Motor neuron (in vitro differentiated cells): Measurements from ENCODE around the gene EHMT1. TPM values are rescaled to one million over a fixed set of nuclear protein-coding genes. Genes with fewer than 3 reads are reported as not detected.

Source experiments
- ATAC-seq, 8 experiments: fragments of 200-7000 bp; cut with Tn5 transposase; replicated peaks in 6 of 8; 2 replicates each; pipeline ENCODE4 v1.8.0; 2021; ENCODE audit warnings: mild to moderate bottlenecking in 8 of 8, moderate library complexity in 8 of 8
- H3K27ac ChIP-seq, 2 donors: fragments of 250-450 bp; sonication (Bioruptor Pico); 2 replicates each; pipeline ENCODE4 v1.9.0; 2021; ENCODE audit warnings: antibody characterized with exemption in 2 of 2, mild to moderate bottlenecking in 2 of 2, moderate library complexity in 1 of 2
- H3K4me1 ChIP-seq, 2 donors: fragments of 250-450 bp; sonication (Bioruptor Pico); replicated peaks in 1 of 2; 2 replicates each; pipeline ENCODE4 v1.6.1; 2021; ENCODE audit warnings: antibody characterized with exemption in 2 of 2, mild to moderate bottlenecking in 2 of 2, moderate library complexity in 1 of 2
- H3K4me3 ChIP-seq, 5 donors: fragments of 250-450 bp; sonication (Bioruptor Pico); 2 replicates each; pipeline ENCODE4 v1.9.0; 2021; ENCODE audit warnings: antibody characterized with exemption in 5 of 5, mild to moderate bottlenecking in 5 of 5, moderate library complexity in 4 of 5
- whole genome bisulfite sequencing, 10 experiments: fragments of 450-650 bp; shearing (Covaris generic); methylation state at CpG; one replicate each; pipeline ENCODE4 v1.0.0; 2022; 5-methylcytosine and 5-hydroxymethylcytosine counted together
- in situ Hi-C, 9 experiments: fragments of 400-800 bp; cut with MboI; loops; one replicate each; pipeline ENCODE4 v1.15.0; 2021; ENCODE audit warnings: low sequenced_read_pairs in 9 of 9, low pct_unique_long_range_greater_than_20kb in 2 of 9; ENCODE audit not compliant: unreplicated experiment in 9 of 9
- total RNA-seq, 8 experiments: library from RNA; unstranded; fragments of 300-600 nt; gene quantifications; 2 replicates each; pipeline versions ENCODE4 v1.2.3 to v1.2.4, GENCODE V29; 2022

EHMT1 gene
- total RNA-seq, 8 experiments from 2014 or later, result 25.0 to 90.6 (median 42.6) TPM

DNA sequence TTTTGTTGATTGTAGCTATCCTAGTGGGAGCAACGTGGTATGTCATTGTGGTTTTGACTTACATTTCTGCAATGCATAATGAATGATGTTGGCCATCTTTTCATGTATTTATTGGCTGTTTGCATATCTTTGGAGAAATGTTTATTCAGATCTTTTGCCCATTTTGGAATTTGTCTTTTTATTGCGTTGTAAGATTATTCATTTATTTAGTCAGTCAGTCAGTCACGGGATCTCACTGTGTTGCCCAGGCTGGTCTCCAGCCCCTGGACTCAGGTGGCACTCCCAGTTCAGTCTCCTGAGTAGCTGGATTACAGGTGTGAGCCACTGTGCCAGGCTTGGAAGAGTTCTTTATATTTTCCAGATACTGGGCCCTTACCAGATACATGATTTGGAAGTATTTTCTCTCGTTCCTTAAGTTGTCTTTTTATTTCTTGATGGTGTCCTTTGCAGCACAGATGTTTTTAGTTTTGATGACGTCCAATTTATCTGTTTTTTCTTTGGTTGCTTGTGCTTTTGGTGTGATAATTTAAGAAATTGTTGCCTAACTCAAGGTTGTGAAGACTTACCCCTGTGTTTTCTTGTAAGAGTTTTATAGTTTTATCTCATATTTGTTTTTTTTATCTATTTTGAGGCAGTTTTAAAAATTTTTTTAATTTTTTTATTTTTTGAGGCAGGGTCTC is 67.1 kb downstream of the EHMT1 start:
- H3K4me3 ChIP-seq, result no peak overlapping the region
- peak in 3 of 8 experiments; percentile 49 to 61 (median 60) for ATAC-seq
- WGBS, 10 experiments, result 1 to 100% (median 86%) methylated on average over 1 to 5 of the region's 5 CpGs
- no peak overlapping the region for H3K27ac ChIP-seq
- in situ Hi-C loops, result loop anchor here in 2 of 9 experiments (10.0 to 25.0 kb wide), 2 partner anchors 61 to 99 kb away; partner anchors contain the start of genes DPH7 (in 1 of the 2) and ZMYND19 (in 1 of the 2)
- H3K4me1 ChIP-seq, result peaks cover 32 to 44% of the 10 kb centered on the region in 2 donors

DNA sequence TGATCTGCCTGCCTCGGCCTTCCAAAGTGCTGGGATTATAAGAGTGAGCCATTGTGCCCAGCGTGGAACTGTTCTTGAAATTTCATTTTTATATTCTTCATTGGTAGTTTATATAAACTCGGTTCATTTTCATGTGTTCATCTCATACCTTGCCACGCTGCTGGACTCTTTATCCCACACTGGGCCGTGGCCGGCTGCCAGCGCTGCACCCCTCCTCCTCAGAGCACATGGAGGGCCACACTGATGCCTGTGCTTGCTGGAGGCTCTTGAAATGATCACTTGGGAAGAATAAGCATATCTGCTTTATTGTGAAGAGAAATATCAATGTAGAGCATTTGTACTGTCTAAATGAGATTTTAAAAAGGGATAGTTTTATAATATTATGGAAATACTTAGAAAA is 69.5 kb downstream of the EHMT1 start:
- WGBS, 10 experiments, result 80 to 98% (median 92%) methylated on average over 2 to 7 of the region's 7 CpGs; no CpG with 5 or more reads in 3 of the 10 experiments
- in situ Hi-C loops, result loop anchor here in 2 of 9 experiments (10.0 to 25.0 kb wide), 2 partner anchors 63 to 101 kb away; partner anchors contain the start of genes DPH7 (in 1 of the 2) and ZMYND19 (in 1 of the 2)
- peak in 3 of 8 experiments; percentile 6 to 8 (median 7) for ATAC-seq
- no peak overlapping the region for H3K4me3 ChIP-seq
- H3K27ac ChIP-seq, result peak overlapping the region in 1 of 2 donors; percentile 54
- H3K4me1 ChIP-seq, result peaks cover 28 to 33% of the 10 kb centered on the region in 2 donors

DNA sequence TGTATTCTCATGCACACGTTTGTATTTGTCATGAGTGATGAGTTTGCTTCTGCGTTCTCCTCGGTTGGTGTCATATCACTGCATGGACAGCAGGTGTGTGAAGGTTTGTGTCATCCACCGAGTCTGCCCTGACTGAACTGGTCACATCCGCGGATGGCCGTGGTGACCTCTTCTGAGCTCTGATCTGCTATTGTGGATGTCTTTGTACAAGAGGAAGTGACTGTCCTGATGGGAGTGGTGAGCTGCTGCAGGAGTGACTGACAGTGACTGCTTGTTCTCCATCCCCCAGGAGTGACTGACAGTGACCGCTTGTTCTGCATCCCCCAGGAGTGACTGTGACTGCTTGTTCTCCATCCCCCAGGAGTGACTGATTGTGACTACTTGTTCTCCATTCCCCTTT is 69.9 kb downstream of the EHMT1 start:
- Histone ChIP-seq H3K4me1 (peaks cover 24 to 29% of the 10 kb centered on the region in 2 donors), H3K4me3 (no peak overlapping the region), H3K27ac (peak overlapping the region in 1 of 2 donors; percentile 54)
- ATAC-seq, result peak in 5 of 8 experiments; percentile 79 to 96 (median 90)
- in situ Hi-C loops, result loop anchor here in 2 of 9 experiments (10.0 to 25.0 kb wide), 2 partner anchors 64 to 101 kb away; partner anchors contain the start of genes DPH7 (in 1 of the 2) and ZMYND19 (in 1 of the 2)
- 63 to 100% (median 80%) methylated on average over 1 to 5 of the region's 8 CpGs; no CpG with 5 or more reads in 3 of the 10 experiments for WGBS, 10 experiments

DNA sequence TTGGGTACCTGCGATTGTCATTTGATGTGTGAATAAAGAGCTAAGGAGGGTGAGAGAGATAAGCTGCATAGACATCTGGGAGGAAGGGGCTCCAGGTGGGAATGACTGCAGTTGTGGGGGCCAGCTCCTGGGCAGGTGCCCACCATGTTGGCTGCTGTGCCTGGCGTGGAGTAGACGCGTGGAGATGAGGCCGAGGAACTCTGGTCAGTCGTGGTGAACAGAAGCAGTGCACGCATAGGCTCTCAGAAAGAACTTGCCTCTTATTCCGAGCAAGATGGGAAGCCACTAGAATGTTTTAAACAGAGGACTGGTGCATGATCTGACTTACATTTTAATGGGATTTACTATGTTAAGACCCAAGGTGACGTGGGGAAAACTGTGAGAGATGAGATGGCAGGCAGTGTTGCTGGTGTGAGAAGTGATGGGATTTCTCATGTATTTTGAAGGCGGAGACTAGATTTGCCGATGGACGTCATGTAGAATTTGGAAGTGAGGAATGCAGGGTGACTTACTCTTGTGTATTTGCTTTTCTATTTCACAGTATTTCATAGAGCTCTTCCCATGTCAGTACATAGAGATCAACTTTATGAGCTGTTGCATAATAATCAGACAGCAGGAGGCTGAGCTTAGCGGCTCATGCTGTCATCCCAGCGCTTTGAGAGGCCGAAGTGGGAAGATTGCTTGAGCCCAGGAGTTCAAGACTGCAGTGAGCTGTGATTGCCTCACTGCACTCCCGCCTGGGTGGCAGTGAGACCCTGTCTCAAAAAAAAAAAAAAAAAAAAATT is 71.1 kb downstream of the EHMT1 start:
- ATAC-seq, result peak; percentile 26 to 61 (median 45)
- Histone ChIP-seq H3K4me3 (no peak overlapping the region), H3K4me1 (peaks cover 21 to 30% of the 10 kb centered on the region in 2 donors), H3K27ac (peak overlapping the region in 1 of 2 donors; percentile 56)
- WGBS, 10 experiments, result 67 to 100% (median 88%) methylated on average over 1 to 15 of the region's 16 CpGs; no CpG with 5 or more reads in 2 of the 10 experiments
- in situ Hi-C loops, result loop anchor here in 2 of 9 experiments (10.0 to 25.0 kb wide), 2 partner anchors 65 to 103 kb away; partner anchors contain the start of genes DPH7 (in 1 of the 2) and ZMYND19 (in 1 of the 2)

DNA sequence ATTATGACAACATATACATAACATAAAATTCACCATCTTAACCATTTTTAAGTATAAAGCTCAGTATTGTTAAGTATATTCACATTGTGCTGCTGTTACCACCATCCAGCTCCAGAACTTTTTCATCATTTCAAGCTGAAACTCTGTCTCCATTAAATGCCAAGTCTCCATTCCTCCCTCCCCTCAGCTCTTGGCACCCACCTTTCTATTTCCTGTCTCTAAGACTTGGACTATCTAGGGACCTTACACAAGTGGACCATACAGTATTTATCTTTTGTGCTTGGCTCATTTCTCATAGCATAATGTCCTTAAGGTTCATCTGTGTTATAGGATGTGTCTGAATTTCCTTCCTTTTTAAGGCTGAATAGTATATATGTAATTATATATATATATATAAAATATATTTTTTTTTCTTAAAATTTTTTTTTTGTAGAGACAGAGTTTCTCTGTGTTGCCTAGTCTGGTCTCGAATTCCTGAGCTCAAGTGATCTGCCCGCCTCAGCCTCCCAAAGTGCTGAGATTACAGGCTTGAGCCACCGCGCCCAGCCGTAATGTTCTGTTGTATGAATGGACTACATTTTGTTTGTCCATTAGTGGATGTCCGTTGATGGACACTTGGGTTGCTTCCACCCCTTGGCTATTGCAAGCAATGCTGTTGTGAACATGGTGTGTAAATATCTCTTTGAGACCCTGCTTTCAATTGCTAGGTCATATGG is 72.3 kb downstream of the EHMT1 start:
- no peak overlapping the region for H3K27ac ChIP-seq
- 40 to 97% (median 91%) methylated on average over 1 to 6 of the region's 6 CpGs; no CpG with 5 or more reads in 3 of the 10 experiments for WGBS, 10 experiments

DNA sequence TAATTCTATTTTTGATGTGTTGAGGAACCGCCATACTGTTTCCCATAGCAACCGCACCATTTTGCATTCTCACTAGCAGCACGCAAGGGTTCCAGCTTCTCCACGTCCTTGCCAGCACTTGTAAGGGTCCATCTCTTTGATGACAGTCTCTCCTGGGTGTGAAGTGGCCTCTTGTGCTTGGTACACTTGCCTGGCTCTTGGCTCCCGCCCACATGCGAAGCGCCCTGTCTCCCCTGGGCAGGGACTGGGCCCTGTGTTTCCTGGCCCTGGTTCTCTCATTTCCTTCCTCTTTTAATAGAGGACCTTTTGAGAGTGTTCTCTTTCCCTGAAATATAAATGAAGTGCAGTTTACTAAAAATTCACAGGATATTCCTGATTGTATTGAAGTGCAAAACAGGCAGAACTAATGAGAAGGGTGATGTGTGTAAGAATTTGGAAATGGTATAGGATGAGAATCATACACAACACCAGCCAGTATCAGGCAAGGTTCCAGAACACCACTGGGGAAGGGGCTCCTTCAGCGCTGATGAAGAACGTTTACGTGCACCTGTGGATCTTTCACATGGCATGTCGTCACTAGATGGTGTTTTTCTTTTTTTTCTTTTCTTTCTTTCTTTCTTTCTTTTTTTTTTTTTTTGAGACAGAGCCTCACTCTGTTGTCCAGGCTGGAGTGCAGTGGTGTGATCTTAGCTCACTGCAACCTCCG is 73.0 kb downstream of the EHMT1 start:
- in situ Hi-C loops, result loop anchor here in 1 of 9 experiments (25.0 kb wide), 1 partner anchor 104 kb away; the partner anchor contains the start of genes DPH7 and ZMYND19
- Histone ChIP-seq H3K4me1 (peaks cover 21 to 37% of the 10 kb centered on the region in 2 donors), H3K27ac (no peak overlapping the region), H3K4me3 (no peak overlapping the region)
- ATAC-seq, result no peak
- WGBS, 10 experiments, result 20 to 100% (median 94%) methylated on average over 1 to 10 of the region's 12 CpGs

More for the DNA sequence above, 72.3 kb downstream of the EHMT1 start:
- no peak for ATAC-seq
- in situ Hi-C loops, result loop anchor here in 1 of 9 experiments (25.0 kb wide), 1 partner anchor 104 kb away; the partner anchor contains the start of genes DPH7 and ZMYND19
- H3K4me3 ChIP-seq, result no peak overlapping the region
- H3K4me1 ChIP-seq, result peaks cover 21 to 37% of the 10 kb centered on the region in 2 donors

DNA sequence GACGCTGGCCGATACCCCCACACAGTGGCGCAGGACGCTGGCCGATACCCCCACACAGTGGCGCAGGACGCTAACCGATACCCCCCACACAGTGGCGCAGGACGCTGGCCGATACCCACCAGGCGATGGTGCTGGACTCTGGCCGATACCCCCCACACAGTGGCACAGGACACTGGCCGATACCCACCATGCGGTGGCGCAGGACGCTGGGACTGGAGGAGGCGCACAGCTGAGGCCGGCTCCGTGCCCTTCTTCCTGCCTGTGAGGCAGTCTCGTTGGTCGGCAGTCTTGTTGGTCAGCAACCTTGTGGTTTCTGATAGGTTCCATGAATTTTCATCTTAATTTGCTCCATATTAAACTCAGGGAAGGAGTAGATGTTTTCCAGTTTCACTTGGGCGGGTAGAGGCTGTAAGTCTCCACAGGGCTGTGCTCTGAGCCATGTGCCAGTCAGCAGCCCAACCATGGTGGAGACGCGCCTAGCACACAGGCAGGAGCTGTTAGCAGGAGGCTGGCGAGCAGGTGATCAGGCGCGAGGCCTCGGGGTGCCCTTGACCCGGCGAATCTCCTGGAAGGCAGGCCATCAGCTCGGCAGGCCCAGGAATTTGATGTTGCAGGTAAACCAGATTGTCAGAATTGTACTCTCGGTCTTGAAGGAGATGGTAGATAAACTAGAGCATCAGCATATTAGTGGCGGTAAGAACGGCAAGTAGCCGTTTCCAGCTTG is 75.6 kb downstream of the EHMT1 start:
- Histone ChIP-seq H3K27ac (no peak overlapping the region), H3K4me3 (no peak overlapping the region), H3K4me1 (peaks cover 10 to 23% of the 10 kb centered on the region in 2 donors)
- WGBS, 10 experiments, result 40 to 97% (median 93%) methylated on average over 1 to 7 of the region's 36 CpGs; no CpG with 5 or more reads in 4 of the 10 experiments
- in situ Hi-C loops, result loop anchor here in 1 of 9 experiments (25.0 kb wide), 1 partner anchor 107 kb away; the partner anchor contains the start of genes DPH7 and ZMYND19
- no peak for ATAC-seq

DNA sequence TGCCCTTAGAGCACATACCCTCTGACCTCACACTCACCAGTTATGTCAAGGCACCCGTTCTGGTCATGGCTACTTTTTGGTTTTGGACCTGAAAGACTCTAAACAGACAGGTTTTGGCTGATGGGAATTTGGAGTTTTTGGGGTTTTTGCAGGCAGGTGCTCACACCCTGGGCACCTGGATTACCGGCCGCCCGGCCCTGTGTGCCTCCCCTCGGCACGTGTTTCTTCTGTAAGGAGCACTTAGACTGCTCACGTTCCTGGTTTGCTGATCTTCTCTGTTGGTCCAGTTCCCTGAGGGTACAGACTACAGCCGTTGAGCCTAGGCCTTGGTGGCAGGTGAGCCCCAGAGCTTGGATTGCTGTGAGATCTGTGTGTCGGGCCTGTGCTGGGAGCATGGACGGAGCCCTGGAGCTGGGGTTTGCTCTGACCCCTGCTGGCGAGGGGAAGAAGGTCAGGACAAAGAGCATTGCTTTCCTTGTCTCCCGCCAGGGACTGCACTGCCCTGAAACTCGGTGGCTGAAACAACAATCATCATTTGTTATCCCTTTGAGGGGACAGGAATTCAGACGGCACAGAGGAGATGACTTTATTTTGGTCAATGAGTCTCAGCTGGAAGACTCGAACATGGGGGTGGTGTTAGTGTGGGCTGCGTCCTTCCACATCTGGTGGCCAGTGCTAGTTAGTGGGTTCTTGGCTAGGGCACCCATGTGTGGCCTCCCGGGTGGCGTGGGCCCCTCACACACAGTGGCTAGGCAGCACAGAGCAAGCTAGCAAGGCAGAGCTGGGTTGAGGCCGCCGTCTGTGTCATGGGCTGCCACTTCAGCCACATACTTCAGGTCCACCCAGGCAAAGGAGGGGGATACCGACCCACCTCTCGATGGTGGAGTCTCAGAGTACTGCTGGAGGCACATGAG is 76.4 kb downstream of the EHMT1 start:
- in situ Hi-C loops, result loop anchor here in 1 of 9 experiments (25.0 kb wide), 1 partner anchor 108 kb away; the partner anchor contains the start of genes DPH7 and ZMYND19
- WGBS, 10 experiments, result 40 to 92% (median 80%) methylated on average over 1 to 5 of the region's 22 CpGs; no CpG with 5 or more reads in 4 of the 10 experiments
- Histone ChIP-seq H3K4me3 (no peak overlapping the region), H3K27ac (no peak overlapping the region), H3K4me1 (peaks cover 8 to 15% of the 10 kb centered on the region in 2 donors)
- ATAC-seq, result peak; percentile 74 to 98 (median 88)

DNA sequence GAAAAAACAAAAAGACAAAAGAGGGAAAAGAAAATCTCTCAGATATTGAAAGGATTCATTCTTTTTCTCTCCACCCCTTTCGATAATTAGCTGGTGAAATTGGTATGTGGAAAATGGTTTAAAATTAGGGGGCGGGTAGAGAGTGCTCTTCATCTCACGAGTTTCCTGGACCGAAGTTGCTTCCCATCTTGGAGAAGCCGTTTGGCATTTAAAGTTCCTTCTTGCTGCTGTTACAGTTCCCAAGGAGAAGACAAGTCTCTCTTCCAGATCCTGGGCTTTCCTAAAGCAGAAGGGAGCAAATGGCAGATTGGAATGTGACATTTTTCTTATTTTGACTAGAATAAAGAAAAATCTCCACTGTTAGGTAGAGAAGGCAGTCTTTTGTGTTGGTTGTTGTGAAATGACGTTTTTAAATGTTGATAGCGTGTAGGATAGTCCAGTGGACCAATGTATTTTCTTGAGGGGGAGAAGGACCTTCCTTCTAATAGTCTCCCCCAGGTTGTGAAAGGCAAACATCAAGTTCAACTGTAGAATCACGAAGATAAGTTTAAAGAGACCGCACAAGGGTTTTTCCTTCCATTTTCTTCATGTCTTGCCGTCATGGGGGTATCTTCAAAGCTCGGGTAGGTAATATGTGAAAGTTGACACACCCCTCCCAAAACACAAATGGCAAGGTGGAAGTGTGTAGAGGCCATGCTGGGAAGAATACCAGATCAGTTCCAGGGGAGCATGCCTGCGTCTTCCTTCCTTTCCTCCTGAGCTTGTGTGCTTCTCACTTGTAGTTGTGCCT is 77.5 kb downstream of the EHMT1 start:
- Histone ChIP-seq H3K4me1 (peaks cover 7 to 14% of the 10 kb centered on the region in 2 donors), H3K4me3 (no peak overlapping the region)

More for the DNA sequence above, 77.5 kb downstream of the EHMT1 start:
- in situ Hi-C loops, result loop anchor here in 1 of 9 experiments (25.0 kb wide), 1 partner anchor 109 kb away; the partner anchor contains the start of genes DPH7 and ZMYND19
- no peak overlapping the region for H3K27ac ChIP-seq
- ATAC-seq, result no peak
- WGBS, 10 experiments, result 56 to 100% (median 90%) methylated on average over 4 to 11 of the region's 12 CpGs
